Glutamatergic neuron (in vitro differentiated cells): ENCODE data around the gene SHANK2. TPM values are rescaled to one million over a fixed set of nuclear protein-coding genes. Genes with fewer than 3 reads are reported as not detected.
"Not testable (repeated sequence)": the region's sequence is repeated elsewhere in the genome, so short reads cannot be mapped to it uniquely, and the experiment has no call there.

ENCODE experiments used
- DNase-seq: peaks from one replicate; pipeline ENCODE4 v3.0.0; 2022
- H3K27ac Mint-ChIP-seq: one replicate; pipeline ENCODE4 v1.8.0; 2020; ENCODE audit warnings: mild to moderate bottlenecking, mixed read lengths, inconsistent platforms; ENCODE audit not compliant: unreplicated experiment
- H3K27me3 Mint-ChIP-seq: one replicate; pipeline ENCODE4 v1.8.0; 2020; ENCODE audit warnings: mild to moderate bottlenecking, moderate library complexity, mixed read lengths, inconsistent platforms; ENCODE audit not compliant: unreplicated experiment
- H3K36me3 Mint-ChIP-seq: one replicate; pipeline ENCODE4 v1.8.0; 2020; ENCODE audit warnings: mild to moderate bottlenecking, mixed read lengths, inconsistent platforms; ENCODE audit not compliant: unreplicated experiment
- H3K4me1 Mint-ChIP-seq: one replicate; pipeline ENCODE4 v1.8.0; 2020; ENCODE audit warnings: mild to moderate bottlenecking, low read depth, mixed read lengths, inconsistent platforms; ENCODE audit not compliant: unreplicated experiment
- H3K4me3 Mint-ChIP-seq: one replicate; pipeline ENCODE4 v1.8.0; 2020; ENCODE audit warnings: mild to moderate bottlenecking, mixed read lengths, inconsistent platforms; ENCODE audit not compliant: unreplicated experiment
- H3K9me3 Mint-ChIP-seq: one replicate; pipeline ENCODE4 v1.8.0; 2020; ENCODE audit warnings: mild to moderate bottlenecking, moderate library complexity, mixed read lengths, inconsistent platforms; ENCODE audit not compliant: unreplicated experiment
- total RNA-seq: library from RNA; stranded (reverse); fragmentation: NEBNext Ultra II Directional; extraction: Animal tissue kit (Norgen Biotek cat#: 25700); gene quantifications from one replicate; pipeline ENCODE4 v1.2.1, GENCODE V29; 2021; ENCODE audit not compliant: unreplicated experiment
- TF ChIP-seq, protein P1 (sequence below): fragments of 200-600 bp; sonication (generic); IDR thresholded peaks from one replicate; pipeline ENCODE4 v1.5.0; 2021; ENCODE audit not compliant: partially characterized antibody, unreplicated experiment

The SHANK2 gene
- total RNA-seq, 1 donor from 2014 or later: 23.0 TPM

DNA sequence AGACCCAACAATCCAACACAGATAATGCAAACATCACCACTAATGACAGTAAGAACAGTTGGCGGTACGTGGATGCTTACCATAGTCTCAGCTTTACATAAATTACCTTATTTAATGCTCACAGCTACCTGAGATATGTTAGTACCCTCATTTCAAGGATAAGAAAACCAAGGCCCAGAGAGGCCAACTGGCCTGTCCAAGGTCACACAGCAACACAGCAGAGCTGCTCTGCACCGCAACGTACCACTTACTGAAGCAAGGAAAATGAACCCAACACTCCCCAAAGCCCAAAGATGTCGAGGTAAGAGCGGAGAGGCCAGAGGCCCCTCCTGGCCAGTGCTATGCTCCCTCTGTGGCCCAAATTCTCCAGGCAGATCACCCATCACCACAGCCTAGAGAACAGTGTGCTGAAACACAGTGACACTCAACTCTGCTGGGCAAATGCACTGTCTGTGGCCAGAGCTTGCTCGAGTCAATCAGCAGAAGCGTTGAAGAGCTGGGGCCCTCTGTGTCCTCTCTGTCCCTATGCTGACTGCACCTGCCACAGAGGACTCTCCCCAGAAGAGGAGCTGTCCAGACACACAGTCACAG is 14.0 kb downstream of the SHANK2 start:
- H3K4me3 Mint-ChIP-seq: no peak overlapping the region
- no peaks in the 10 kb centered on the region for H3K36me3 Mint-ChIP-seq
- no peaks in the 10 kb centered on the region for H3K9me3 Mint-ChIP-seq
- peaks cover 4% of the 10 kb centered on the region for H3K27me3 Mint-ChIP-seq
- no peak overlapping the region for H3K27ac Mint-ChIP-seq
- no peak for DNase-seq
- H3K4me1 Mint-ChIP-seq: peaks cover 4% of the 10 kb centered on the region
- TF ChIP-seq, protein P1, sequence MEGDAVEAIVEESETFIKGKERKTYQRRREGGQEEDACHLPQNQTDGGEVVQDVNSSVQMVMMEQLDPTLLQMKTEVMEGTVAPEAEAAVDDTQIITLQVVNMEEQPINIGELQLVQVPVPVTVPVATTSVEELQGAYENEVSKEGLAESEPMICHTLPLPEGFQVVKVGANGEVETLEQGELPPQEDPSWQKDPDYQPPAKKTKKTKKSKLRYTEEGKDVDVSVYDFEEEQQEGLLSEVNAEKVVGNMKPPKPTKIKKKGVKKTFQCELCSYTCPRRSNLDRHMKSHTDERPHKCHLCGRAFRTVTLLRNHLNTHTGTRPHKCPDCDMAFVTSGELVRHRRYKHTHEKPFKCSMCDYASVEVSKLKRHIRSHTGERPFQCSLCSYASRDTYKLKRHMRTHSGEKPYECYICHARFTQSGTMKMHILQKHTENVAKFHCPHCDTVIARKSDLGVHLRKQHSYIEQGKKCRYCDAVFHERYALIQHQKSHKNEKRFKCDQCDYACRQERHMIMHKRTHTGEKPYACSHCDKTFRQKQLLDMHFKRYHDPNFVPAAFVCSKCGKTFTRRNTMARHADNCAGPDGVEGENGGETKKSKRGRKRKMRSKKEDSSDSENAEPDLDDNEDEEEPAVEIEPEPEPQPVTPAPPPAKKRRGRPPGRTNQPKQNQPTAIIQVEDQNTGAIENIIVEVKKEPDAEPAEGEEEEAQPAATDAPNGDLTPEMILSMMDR: no peak

DNA sequence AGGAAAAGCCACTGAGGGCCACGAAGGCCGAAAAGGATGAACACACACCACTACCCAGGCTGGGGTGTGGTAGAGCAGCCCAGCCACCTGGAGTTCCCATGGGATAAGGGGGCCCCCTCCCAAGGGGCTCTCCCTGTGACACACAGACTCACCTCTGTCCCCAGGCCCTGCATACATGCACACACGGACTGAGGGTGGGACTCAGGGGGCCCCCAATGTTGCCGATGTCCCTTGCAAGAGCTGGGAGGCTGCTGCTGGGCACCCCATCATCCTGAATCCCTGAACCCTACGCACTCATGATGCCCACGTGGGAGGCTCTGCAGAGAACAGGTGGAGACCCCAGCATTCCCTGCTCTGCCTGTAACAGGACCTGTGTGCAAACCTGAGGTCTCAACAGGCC is 14.5 kb downstream of the SHANK2 start:
- peaks cover 4% of the 10 kb centered on the region for H3K27me3 Mint-ChIP-seq
- no peak for DNase-seq
- peaks cover 1% of the 10 kb centered on the region for H3K9me3 Mint-ChIP-seq
- H3K4me3 Mint-ChIP-seq: no peak overlapping the region
- H3K27ac Mint-ChIP-seq: no peak overlapping the region
- TF ChIP-seq, protein P1: no peak
- H3K36me3 Mint-ChIP-seq: no peaks in the 10 kb centered on the region
- H3K4me1 Mint-ChIP-seq: peaks cover 4% of the 10 kb centered on the region

DNA sequence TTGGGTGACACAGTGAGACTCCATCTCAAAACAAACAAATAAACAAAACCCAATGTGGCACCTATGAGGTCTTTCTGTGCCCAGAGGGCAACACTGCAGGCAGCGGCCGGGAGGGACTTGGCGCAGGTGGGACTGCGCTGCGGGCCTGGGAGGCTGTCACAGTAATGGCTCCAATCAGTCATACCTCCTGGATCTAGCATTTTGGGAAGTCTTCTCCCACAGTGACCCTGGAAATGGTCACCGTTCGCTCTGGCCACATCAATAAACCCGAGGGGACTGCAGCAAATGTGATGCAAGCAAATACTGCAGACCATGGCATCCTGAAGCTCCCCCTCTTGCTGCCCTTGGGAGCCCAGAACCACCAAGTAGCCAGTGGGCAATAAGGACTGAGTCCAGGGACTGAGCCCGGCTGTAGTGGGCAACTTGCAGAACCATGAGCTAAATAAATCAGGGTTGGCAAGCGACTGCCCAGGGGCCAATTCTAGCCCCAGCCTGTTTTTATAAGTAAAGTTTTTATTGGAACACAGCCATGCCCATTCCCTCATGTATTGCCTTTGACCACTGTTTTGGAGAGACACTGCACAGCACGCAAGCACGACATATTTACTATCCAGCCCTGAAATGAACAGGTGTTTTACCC is 15.4 kb downstream of the SHANK2 start:
- Mint-ChIP-seq H3K9me3 (peaks cover 1% of the 10 kb centered on the region), H3K4me3 (no peak overlapping the region), H3K27me3 (peaks cover 3% of the 10 kb centered on the region), H3K36me3 (no peaks in the 10 kb centered on the region), H3K4me1 (peaks cover 4% of the 10 kb centered on the region), H3K27ac (no peak overlapping the region)
- TF ChIP-seq, protein P1: no peak
- no peak for DNase-seq

DNA sequence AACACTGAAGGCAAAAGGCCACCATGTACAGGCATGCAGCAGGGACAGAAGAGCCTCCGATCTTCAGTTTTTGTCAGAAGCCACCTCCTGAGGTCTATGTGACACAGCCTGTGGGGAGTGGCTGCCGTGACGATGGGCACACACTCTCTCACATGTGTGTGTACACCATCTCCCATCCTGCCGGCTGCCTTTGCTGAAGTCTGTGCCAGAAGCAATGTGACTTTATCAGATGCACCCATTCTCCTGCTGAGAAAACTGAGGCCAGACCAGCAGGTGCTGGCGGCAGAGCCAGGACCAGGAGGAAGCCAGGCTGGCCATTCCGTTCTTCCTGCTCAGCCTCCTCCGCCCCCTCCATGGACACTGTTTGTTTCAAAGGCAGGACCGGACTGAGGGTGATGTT is 16.7 kb downstream of the SHANK2 start:
- DNase-seq: no peak

DNA sequence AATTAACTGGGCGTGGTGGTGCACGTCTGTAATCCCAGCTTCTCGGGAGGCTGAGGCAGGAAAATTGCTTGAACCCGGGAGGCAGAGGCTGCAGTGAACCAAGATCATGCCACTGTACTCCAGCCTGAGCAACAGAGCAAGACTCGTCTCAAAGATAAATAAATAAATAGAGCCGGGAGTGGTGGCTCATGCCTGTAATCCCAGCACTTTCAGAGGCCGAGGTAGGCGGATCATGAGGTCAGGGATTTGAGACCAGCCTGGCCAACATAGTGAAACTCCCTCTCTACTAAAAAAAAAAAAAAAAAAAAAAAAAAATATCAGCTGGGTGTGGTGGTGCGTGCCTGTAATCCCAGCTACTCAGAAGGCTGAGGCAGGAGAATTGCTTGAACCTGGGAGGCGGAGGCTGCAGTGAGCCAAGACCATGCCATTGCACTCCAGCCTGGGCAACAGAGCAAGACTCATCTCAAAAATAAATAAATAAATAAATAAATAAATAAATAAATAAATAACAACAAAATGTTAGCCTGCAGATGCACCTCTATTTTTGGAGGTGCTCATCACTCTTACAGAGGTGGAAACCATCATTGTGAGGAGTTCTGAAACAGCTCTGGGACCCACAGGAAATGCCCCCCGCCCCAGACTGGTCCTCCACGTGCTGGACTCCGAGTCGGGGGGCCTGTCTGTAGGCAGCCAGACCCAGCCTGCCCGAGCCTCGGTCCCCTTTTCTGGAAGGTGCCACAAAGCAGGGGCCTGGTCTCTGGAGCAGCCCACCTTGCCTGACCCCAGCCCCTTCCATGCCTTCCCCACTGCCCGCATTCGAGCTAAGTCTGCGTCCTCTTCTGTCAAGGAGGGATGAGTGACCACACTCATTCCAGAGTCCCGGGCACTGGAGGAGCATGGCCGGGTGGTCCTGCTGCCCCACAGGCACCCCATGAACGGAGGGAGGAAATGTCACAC is 18.2 kb downstream of the SHANK2 start:
- not testable (repeated sequence) for H3K27me3 Mint-ChIP-seq, H3K36me3 Mint-ChIP-seq, H3K27ac Mint-ChIP-seq

More for the DNA sequence above, 16.7 kb downstream of the SHANK2 start:
- Mint-ChIP-seq H3K4me1 (no peaks in the 10 kb centered on the region), H3K9me3 (peaks cover 1% of the 10 kb centered on the region), H3K36me3 (no peaks in the 10 kb centered on the region), H3K27me3 (peaks cover 3% of the 10 kb centered on the region), H3K27ac (no peak overlapping the region), H3K4me3 (no peak overlapping the region)
- TF ChIP-seq, protein P1: no peak

More for the DNA sequence above, 18.2 kb downstream of the SHANK2 start:
- DNase-seq, H3K4me1 Mint-ChIP-seq, H3K9me3 Mint-ChIP-seq, H3K4me3 Mint-ChIP-seq: not testable (repeated sequence)
